GM18951 (cell line): ENCODE results near the gene CCR9.

ENCODE experiments used
- POLR2A ChIP-seq: IDR thresholded peaks from 4 replicates; pipeline ENCODE4 v1.6.1; 2011; ENCODE audit warnings: mild to moderate bottlenecking; ENCODE audit not compliant: insufficient read length, insufficient read depth; ENCODE audit errors: extremely low read depth
- in situ Hi-C: fragments of 300-500 bp; cut with MboI; formaldehyde crosslinking; loops from one replicate; pipeline ENCODE4 v1.12.0; 2022; ENCODE audit warnings: low sequenced_read_pairs, mixed read lengths, inconsistent platforms; ENCODE audit not compliant: unreplicated experiment

Gene CCR9

GRCh38 chr3:45950131-45950530 lies 63.8 kb downstream of the CCR9 start:
- in situ Hi-C loops = no loop called here
- TF ChIP-seq POLR2A = no peak

GRCh38 chr3:45950686-45951600 lies 64.6 kb downstream of the CCR9 start:
- TF ChIP-seq POLR2A = no peak
- in situ Hi-C loops = no loop called here

GRCh38 chr3:45951946-45952345 lies 65.6 kb downstream of the CCR9 start:
- in situ Hi-C loops = no loop called here
- no peak for TF ChIP-seq POLR2A

- in situ Hi-C loops = no loop called here
- no peak for TF ChIP-seq POLR2A
Measured at GRCh38 chr3:45952456-45952855, 66.1 kb downstream of the CCR9 start.
